DMS114 treated with DMSO at 0.1 percent for 48 hours (cell line): ENCODE data around the gene PACRG.

Source experiments
- DNase-seq: peaks from one replicate; lab custom pipeline; 2025; ENCODE audit not compliant: unreplicated experiment; lab: John Stamatoyannopoulos, UW

The PACRG gene

DNA sequence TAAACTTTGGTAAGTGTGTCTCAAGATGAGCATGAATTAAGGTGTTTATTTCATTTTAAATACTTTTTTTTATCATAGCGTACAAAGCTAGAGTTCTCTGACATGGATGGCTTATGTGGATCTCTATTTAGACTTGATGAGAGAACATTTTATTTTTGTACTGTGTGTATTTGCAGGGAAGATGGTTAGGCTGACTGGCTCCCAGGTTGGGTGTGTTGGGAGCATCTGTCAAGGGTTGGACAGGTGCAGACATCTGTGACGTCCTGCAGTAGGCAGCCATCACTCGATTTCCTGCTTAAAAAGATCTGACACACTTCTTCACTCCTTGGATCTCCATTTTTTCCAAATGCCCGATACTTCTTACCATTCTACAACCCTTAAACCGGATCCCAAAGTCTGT, 464.8 kb downstream of the PACRG start:
- no peak for DNase-seq

DNA sequence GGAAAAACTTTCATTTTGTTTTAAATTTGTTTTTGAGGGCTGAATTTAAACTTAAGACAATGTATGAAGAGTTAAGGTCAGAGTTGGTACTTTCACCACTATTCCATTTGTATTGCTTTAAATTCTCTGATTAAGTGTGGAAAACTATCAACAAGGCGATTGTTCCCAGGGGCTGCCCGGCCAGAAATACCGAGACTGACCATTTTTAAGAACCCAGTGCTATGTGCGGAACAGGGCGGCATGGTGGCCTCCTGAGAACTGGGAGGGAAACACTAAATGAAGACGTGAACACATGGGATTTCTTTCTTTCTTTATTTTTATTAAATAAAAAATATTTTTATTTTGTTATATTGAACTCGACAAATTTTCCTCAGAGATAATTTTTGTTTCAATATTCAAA, 465.6 kb downstream of the PACRG start:
- no peak for DNase-seq

DNA sequence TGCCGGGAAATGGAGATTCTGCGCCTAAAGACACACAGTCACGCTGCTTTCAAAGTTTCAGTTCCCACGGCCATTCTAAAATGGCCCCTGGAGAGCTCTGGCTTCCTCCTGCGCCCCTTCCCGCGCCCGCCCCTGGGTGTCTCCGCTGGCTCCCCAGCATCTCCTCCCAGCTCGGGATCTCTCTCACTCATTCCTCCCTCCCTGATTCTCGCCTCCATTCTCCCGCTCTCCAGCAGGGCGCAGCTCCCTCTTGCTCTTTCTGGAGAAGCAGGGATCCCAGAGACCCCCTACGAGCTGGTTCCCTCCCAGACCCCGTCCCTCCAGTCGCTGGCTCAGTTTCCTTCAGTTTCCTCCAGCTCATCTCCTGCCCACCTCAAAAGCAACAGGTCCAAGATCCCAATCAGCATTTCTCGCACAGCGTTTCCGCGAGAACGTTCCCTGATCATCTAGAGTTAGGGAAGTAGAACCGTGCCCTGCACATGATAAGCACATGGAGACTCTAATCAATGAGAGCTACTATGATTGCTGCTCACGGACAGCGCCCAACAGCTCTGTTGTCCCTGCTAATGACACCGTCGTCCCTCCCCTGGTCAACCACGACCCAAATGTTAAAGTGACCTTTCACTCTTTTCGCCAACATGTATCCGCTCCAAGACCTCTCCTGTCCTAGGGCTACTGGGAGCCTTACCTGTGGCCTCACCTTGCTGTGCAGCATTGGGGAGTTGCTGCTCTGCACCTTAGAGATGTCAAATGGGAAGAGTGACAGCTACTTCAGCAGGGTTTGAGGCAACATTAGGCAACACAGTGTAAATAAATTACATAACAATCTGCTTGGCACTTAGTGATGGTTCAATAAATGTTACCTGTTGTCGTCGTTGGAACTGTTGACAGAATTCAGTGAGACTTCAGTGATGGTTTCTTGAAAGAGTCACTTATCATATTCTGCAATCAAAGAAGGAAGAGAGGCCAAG, 468.2 kb downstream of the PACRG start:
- no peak for DNase-seq

DNA sequence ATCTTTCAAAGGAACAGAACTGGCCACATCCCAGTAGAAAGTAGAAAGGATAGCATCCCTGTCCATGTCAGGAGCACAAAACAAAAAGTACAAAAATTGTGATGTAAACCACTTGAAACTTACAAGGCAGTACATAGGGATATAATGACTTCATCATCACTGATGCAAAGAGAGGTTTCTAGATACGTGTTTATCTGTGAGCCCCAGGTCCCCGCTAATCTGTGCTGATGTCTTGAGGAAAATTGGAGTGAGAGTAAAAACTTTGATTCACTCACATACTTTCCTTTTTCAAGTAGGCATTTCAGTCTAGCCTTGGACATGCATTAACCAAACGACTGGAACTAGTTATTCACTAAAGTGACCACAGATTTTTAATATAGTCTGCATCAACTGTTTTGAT, 470.1 kb downstream of the PACRG start:
- no peak for DNase-seq

DNA sequence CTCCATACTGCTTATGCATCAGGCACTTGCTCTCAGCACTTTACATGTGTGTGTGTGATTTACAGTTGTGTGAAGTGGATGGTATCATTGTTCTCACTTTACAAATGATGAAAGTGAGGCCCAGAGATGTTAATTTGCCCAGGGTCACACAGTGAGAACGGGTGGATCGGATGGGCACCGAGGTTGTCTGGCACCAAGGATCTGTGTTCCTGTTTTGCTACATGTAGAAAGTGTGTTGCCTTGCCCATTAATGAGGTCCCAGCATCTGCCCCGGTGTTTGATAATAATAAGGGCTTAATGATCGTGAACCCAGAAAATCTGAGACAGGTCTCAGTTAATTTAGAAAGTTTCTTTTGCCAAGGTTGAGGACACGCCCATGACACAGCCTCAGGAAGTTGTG, 470.6 kb downstream of the PACRG start:
- no peak for DNase-seq

DNA sequence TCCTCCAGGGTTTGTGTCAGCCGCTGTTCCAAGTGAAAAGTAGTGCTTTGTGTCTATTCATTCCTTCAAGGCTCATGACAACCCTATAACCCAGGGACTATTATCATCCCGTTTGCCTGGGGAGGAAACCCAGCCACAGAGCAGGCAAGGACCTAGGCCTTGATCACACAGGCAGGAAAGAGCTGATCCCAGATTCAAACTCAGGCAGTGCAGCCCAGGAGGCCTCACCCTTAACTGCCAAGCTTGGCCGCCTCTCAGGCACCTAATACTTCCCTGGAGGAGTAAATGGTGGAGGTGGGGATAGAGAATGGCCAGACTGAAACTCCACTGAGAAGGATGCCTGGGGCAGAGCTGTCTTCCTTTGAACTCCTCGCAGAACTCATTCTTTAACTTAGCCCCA, 471.6 kb downstream of the PACRG start:
- no peak for DNase-seq

DNA sequence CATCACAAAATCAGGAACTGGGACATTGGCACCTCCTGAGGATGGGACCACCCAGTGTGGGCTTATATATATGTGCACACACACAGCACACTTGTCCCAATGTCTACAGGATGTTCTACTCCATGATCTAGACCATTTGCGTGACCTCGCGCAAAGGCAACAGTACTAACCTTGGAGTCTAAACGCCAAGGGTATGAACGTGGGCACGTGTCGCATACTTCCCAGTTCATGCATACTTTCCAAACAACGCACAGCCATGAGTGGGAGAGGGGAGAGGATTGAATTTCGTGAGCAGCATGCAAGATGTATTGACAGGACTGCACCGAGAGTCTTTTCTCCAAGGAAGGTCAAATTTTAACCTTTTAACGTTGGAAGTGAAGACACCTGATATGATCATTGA, 472.5 kb downstream of the PACRG start:
- no peak for DNase-seq

DNA sequence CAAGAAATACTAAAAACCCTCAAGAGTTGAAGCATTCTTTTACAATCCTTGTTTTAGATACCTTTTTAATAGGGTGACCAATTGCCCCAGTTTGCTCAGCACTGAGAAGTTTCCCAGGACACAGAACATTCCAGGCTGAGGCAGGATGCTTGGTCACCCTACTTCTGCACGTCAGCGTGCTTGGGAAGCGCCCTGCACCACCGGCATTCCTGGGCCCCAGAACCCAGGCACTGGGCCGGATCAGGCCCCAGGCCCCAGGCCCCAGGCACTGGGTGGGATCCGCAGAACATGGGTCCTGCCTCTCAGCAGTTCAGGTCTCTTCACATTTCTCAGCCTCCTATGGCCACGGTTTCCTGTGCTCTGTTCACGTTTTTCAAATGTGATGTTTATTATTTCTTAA, 472.9 kb downstream of the PACRG start:
- DNase-seq: no peak

DNA sequence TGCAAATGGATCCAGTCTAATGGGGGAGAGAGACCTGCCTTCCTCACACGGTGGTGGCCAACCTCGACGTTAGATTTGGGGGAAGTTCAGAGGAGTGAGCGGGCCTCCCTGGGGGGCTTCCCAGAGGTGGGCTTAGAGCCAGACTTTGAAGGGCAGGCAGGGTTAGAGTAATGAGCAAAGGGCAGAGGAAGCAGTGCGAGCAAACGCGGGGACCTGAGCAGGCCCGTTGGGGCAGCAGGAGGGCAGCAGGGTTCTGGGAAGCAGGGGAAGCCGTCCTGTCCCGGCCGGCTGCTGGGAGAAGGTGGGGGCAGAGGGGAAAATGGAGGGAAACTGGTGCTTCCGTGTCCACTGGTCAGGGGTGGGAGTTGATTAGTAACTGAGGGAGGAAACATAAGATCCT, 474.1 kb downstream of the PACRG start:
- no peak for DNase-seq

DNA sequence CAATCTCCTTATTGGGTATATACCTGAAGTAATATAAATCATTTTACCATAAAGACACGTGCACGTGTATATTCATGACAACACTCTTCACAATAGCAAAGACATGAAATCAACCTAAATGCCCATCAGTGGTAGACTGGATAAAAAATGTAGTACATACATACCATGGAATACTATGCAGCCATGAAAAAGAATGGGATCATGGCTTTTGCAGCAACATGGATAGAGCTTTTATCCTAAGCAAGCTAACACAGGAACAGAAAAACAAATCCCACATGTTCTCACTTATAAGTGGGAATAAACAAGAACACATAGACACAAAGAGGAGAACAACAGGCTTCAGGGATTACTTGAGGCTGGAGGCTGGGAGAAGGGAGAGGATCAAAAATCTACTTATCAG, 478.4 kb downstream of the PACRG start:
- DNase-seq: no peak

DNA sequence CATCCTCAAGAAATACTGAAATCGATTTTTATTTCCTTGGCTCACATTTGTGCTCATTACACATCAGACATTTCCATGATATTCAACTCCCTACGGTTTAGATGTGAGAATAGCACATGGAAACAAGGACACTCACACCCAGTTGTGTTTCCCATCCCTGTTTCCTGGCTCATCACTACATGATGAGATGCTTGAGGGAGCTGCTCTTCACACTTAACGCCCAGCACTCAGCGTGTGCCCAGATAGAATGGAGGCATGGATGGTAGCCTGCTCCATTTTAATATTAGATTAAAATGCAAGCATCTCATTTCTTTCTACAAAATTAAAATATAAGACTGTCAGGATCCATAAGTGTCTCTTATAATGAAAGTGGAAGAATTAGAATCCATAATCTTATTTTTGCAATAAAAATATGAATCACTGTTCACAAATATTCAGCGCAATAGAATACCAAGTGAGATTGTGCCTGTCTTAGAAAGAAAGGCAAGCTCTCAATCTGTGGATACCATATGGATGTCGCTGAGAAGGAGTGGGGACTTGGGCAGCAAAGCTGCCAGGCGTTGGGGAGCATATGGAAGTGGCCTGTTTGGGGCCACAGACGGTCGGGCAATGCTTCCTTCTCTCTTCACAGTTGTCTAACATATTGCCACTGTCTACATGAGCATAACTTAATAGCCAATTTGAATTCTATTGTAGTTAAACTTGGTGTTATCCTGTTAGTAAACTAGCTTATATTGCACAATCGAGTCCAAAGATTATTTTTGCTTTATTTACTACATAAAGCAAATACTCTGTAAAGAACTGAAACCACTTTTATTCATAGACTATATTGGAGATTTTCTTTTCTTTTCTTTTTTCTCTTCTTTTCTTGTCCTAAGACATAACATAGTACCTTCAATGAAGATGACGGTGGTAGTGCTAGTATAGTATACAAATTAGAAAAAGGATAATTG, 479.9 kb downstream of the PACRG start:
- DNase-seq: no peak

DNA sequence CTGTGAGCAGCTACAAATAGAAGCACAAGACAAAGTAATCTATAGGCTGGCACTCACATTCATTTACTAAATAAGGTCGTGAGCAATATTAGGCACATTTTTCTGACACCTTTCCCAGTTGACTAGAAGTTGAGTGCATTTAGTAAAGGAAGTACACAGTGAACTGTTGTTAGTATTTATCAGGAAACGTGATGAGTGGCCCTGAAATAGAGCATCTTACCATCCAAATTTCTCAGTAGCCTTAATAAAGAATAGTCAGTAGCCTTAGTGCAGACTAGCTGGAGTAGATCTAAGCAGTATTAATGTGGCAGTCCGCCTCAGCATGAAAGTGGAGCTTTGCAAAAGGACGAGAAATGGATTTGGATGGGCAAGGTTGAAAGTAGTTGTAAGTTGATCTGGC, 481.2 kb downstream of the PACRG start:
- DNase-seq: no peak

DNA sequence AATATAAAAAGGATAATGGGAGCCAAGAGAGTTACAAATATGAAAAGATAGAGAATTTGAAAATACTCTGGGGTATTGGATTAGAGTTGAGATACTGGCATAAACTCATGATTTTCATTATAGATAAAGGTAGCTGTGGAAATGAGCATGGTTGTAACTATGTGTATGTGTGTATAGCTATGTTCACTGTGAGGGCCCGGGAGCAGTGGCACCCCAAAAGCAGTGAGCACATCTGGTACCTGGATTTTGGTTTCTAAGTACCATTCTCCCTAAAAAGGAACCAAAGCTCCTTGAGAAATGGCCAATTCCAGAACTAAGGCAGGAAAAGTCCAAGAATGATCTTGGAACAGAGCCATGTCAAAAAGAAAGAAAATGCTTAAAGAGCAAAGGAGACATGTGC, 484.3 kb downstream of the PACRG start:
- DNase-seq: no peak

DNA sequence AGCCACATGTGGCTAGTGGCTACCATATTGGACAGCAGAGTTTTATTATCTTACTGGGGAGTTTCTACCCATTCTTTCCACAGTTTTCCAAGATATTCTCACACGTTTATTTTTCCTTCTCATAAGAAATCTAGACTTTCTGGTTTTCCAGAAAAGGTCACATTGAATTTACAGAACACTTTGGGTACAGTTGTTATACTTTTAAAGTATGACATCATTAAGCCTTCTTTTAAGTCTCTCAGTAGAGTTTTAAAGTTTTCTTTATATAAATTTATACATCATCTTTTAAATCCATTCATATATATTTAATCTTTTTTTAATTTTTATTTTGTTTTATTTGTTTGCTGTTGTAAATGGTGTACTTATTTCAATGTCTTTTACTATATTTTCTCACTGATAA, 486.5 kb downstream of the PACRG start:
- no peak for DNase-seq

DNA sequence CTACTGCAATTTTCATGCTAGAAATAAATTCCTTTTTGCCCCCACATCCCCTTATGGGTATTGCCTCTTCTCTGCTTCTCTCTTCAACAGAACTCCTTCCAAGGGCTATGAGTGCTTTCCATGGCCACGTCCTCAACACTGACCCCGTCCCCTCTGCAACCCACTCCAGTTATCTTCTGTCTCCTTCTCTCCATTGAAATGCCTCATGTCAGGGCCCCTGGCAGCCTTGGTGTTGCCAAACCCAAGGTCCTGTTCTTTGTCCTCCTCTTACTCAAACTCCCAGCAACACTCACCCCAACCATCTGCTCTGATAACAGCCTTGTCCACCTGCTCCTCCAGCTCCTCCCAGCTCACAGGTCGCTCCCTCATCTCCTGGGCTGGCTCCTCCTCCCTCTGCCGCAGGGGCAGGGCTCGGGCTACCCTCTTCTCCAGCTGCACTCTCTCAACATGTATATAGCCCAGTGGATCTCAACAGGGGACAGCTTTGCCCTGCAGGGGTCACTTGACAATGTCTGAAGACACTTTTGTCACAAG, 490.7 kb downstream of the PACRG start:
- no peak for DNase-seq

DNA sequence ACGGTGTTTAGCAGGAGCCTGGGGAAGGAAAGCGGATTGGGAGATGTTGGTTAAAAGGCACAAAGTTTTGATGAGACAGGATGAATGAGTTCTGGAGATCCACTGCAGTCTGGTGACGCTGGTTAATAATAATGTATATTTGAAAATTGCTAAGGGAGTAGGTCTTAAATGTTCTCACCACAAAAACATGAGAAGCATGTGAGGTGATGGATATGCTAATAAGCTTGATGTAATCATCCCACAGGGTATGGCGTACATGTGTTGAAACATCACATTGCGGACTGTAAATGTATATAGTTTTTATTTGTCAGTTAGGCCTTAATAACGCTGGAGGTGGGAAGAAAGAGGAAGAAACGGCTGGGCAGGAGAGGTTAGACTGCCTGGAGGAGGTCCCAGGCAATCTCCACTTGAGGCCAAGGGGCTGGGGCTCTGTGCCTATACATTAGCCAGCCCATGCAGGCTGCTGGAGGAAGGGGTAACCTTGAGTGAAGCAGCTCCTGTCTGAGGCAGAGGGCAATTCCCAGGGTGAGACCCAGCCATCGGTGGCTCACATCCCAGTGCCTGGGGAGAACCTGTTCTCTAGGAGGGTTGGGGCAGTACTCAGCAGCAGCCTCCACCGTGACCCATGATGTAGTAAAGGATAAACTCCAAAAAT, 498.5 kb downstream of the PACRG start:
- DNase-seq: no peak

DNA sequence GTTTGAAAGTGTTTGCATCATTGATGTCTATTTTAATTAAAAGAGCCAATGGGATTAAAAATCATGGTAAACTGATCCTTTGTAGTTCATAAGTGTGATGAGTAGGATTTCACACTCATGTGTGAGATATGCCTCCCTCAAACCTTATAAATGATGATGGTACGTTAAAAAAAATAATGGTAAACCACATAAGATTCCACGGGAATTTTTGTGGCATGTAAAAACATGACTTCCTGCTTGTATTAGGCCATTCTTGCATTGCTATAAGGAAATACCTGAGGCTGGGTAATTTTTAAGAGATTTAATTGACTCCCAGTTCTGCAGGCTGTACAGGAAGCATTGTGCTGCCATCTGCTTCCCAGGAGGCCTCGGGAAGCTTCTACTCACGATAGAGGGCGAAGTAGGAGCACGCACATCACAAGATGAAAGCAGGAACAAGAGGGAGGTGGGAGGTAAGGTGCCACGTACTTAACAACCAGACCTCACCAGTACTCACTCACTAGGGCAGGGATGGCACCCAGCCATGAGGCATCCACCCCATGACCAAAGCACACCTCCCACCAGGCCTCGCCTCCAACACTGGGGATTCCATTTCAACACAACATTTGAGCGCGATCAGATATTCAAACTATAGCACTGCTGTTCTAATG, 499.2 kb downstream of the PACRG start:
- DNase-seq: no peak

DNA sequence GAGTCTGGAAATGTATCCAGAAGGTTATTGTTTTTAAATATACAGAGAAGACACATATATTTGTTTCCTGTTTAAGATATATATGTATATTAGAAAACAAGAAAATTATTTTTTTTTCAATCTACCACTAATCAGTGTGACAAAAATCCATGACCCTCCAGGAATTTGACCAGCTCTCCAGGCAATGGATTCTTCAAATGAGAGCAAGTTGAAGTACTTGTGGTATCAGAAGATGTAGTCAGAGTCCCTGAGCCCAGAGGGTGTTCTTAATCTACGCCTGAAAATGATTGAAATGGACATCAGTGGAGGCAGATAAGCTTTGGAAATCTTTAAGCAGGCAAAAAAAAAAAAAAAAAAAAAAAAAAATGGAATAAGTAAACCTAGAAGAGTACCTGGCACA, 500.3 kb downstream of the PACRG start:
- no peak for DNase-seq

DNA sequence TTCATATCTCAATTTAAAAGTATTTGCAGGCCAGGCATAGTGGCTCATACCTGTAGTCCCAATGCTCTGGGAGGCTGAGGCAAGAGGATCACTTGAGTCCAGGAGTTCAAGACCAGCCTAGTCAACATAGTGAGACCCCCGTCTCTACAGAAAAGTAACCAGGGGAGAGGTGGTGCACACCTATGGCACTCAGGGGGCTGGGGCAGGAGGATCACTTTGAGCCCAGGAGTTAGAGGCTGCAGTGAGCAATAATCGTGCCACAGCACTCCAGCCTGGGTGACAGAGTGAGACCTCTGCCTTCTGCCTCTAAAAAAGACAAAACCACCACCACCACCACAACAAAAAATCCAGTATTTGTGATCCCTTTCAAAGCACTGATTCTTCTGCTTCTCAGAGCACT, 501.3 kb downstream of the PACRG start:
- DNase-seq: no peak

DNA sequence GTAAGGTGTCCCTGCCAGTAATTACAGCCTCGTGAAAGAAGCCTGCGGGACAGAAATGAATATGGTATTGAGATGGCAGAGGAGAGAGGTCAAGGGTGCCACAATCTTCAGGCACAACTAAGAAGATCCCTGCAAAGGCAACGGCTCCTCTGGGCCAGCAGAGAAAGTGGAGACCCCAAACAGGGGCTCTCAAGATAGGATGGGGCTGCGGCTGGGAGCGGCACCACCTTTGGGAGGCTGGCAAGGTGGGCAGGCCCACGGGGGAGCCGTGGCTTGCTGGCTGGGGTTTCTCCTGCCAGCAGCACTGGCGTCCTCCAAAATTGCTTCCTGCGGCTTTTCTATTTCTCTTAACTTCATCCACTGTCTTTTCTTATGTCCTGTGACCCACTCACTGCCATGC, 503.1 kb downstream of the PACRG start:
- no peak for DNase-seq
